ENCODE results near the gene FKBP11. TPM values are rescaled to one million over a fixed set of nuclear protein-coding genes. Genes with fewer than 3 reads are reported as not detected.

Gene FKBP11
- total and polyA plus RNA-seq, 2 of the 13 experiments (the other 11 are each of a cell fraction or from before 2014, with no cell fraction given), result 15.5 to 19.4 TPM

DNA sequence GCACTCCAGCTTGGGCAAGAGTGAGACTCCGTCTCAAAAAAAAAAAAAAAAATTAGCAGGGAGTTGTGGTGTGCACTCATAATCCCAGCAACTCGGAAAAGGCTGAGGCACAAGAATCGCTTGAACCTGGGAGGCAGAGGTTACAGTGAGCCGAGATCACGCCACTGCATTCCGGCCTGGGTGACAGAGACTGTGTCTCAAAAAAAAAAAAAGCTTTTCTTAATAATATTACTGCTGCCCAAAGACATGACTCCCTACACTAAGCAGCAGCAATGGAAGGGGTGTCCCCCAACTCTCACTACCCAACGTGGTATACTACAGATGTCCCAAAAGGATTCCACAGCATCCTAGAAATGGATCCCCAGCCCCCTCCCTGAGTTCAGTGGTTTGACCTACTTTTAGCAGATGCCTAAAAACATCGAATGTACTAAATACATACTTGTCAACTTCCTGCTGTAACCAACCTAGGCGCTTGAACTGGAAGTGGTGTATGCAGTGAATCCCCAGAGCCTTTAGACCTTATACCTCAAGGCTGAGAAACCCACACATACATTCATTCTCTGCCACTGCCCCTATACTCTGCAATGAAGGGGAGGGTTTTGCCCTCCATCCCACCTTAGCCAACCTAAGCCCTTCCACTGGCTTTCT lies 8.5 kb upstream of the FKBP11 start:
- H3K27ac ChIP-seq (ENCODE audit: extremely low read length, insufficient read depth, low read length), result no peak overlapping the region
- in situ Hi-C loops (cut with HindIII; ENCODE audit: extremely low pct_ligation_motif_present, low pct_unique_long_range_greater_than_20kb), result no loop called here

DNA sequence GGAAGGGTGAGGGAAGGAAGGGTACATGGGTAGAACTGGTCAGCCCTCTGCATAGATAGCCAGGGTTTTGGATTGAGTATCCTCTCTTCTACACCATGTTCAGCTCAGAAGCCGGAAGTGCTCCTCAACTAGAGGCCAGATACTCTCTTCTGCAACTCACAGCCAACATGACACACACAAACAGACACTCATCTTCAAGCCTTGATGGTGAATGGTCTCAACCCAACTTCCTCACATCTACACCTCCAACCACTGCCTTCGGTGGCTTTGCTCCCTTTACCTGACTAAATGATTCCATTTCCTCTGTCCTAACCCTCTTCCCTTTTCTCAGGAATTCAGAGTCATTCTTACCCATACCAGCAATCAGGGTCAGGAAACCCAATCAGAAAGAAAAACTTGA lies 7.6 kb upstream of the FKBP11 start:
- no peak for FAIRE-seq
- Histone ChIP-seq H4K20me1 (ENCODE audit: insufficient read depth, low read length) (no peaks in the 10 kb centered on the region; the same call in 1 of the 2 replicates), H3K9me3 (ENCODE audit: low read length) (no peaks in the 10 kb centered on the region), H3K4me1 (ENCODE audit: insufficient read depth, low read length) (no peaks in the 10 kb centered on the region), H3K79me2 (ENCODE audit: insufficient read depth, low read length) (no peaks in the 10 kb centered on the region), H3K36me3 (replicated peaks in 1 of 2; ENCODE audit: control insufficient read depth in 1 of 2, insufficient read depth in 2 of 2, low read length in 2 of 2) (peaks cover 5 to 53% of the 10 kb centered on the region in 2 experiments), H3K27me3 (ENCODE audit: control insufficient read depth in 1 of 2, insufficient read depth in 2 of 2, low read length in 2 of 2) (no peaks in the 10 kb centered on the region), H3K27ac (ENCODE audit: extremely low read length, insufficient read depth, low read length) (no peak overlapping the region), H3K9ac (ENCODE audit: insufficient read depth, low read depth, low read length) (no peak overlapping the region), H3K4me3 (replicated peaks in 1 of 3; ENCODE audit: insufficient read depth in 1 of 3, low read depth in 2 of 3, low read length in 3 of 3) (no peak overlapping the region), H3K4me2 (ENCODE audit: low read depth, low read length) (no peak overlapping the region), H2AFZ (ENCODE audit: low read length) (no peak overlapping the region)
- no TSS peak for BruUV-seq (replicated peaks)
- ChIA-PET CTCF (ENCODE audit: low intra/inter-chr PET ratio, low total read pairs) (no interaction called here), POLR2A (interaction anchor here (1.1 kb wide), 1 partner anchor 66 kb away, joined by 5 read pairs; no protein-coding TSS in a partner anchor)
- 100% methylated on average over 1 of the region's 2 CpGs for WGBS (ENCODE audit: low lambda C conversion rate)
- intact Hi-C loops (cut with micrococcal nuclease; ENCODE audit: unreplicated experiment) (no loop called here), in situ Hi-C loops (cut with HindIII; ENCODE audit: extremely low pct_ligation_motif_present, low pct_unique_long_range_greater_than_20kb) (no loop called here)
- TF ChIP-seq MXI1 (IDR thresholded peaks at IDR 0.05; ENCODE audit: borderline replicate concordance, low read depth, low read length) (no peak), KDM5B (CRISPR knock-in tag; IDR thresholded peaks at IDR 0.05; ENCODE audit: borderline replicate concordance) (no peak), ZNF274 (CRISPR knock-in tag; IDR thresholded peaks at IDR 0.05) (no peak), CCAR2 (optimal IDR thresholded peaks at IDR 0.05; ENCODE audit: low read depth, low read length) (no peak), ZNF331 (CRISPR knock-in tag; IDR thresholded peaks at IDR 0.05) (no peak), NFRKB (IDR thresholded peaks at IDR 0.05) (no peak), ZBTB21 (CRISPR knock-in tag; IDR thresholded peaks at IDR 0.05) (no peak)
- TF ChIP-seq, protein P1, sequence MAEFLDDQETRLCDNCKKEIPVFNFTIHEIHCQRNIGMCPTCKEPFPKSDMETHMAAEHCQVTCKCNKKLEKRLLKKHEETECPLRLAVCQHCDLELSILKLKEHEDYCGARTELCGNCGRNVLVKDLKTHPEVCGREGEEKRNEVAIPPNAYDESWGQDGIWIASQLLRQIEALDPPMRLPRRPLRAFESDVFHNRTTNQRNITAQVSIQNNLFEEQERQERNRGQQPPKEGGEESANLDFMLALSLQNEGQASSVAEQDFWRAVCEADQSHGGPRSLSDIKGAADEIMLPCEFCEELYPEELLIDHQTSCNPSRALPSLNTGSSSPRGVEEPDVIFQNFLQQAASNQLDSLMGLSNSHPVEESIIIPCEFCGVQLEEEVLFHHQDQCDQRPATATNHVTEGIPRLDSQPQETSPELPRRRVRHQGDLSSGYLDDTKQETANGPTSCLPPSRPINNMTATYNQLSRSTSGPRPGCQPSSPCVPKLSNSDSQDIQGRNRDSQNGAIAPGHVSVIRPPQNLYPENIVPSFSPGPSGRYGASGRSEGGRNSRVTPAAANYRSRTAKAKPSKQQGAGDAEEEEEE (CRISPR knock-in tag; IDR thresholded peaks at IDR 0.05; ENCODE audit: borderline replicate concordance), result no peak
- TF ChIP-seq, protein P2, sequence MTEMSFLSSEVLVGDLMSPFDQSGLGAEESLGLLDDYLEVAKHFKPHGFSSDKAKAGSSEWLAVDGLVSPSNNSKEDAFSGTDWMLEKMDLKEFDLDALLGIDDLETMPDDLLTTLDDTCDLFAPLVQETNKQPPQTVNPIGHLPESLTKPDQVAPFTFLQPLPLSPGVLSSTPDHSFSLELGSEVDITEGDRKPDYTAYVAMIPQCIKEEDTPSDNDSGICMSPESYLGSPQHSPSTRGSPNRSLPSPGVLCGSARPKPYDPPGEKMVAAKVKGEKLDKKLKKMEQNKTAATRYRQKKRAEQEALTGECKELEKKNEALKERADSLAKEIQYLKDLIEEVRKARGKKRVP (CRISPR knock-in tag; IDR thresholded peaks at IDR 0.05), result no peak
- DNase-seq (ENCODE audit: low spot score), result no peak
- no peak for ATAC-seq

More for the DNA sequence above, 8.5 kb upstream of the FKBP11 start:
- Histone ChIP-seq H3K27me3 (ENCODE audit: control insufficient read depth in 1 of 2, insufficient read depth in 2 of 2, low read length in 2 of 2) (no peaks in the 10 kb centered on the region), H2AFZ (ENCODE audit: low read length) (no peak overlapping the region), H3K4me3 (replicated peaks in 1 of 3; ENCODE audit: insufficient read depth in 1 of 3, low read depth in 2 of 3, low read length in 3 of 3) (no peak overlapping the region), H3K9ac (ENCODE audit: insufficient read depth, low read depth, low read length) (no peak overlapping the region), H3K4me2 (ENCODE audit: low read depth, low read length) (no peak overlapping the region), H4K20me1 (ENCODE audit: insufficient read depth, low read length) (no peaks in the 10 kb centered on the region; the same call in 1 of the 2 replicates), H3K4me1 (ENCODE audit: insufficient read depth, low read length) (no peaks in the 10 kb centered on the region), H3K9me3 (ENCODE audit: low read length) (no peaks in the 10 kb centered on the region), H3K36me3 (replicated peaks in 1 of 2; ENCODE audit: control insufficient read depth in 1 of 2, insufficient read depth in 2 of 2, low read length in 2 of 2) (peaks cover 5 to 58% of the 10 kb centered on the region in 2 experiments), H3K79me2 (ENCODE audit: insufficient read depth, low read length) (no peaks in the 10 kb centered on the region)
- TF ChIP-seq, protein P3, sequence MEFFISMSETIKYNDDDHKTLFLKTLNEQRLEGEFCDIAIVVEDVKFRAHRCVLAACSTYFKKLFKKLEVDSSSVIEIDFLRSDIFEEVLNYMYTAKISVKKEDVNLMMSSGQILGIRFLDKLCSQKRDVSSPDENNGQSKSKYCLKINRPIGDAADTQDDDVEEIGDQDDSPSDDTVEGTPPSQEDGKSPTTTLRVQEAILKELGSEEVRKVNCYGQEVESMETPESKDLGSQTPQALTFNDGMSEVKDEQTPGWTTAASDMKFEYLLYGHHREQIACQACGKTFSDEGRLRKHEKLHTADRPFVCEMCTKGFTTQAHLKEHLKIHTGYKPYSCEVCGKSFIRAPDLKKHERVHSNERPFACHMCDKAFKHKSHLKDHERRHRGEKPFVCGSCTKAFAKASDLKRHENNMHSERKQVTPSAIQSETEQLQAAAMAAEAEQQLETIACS (CRISPR knock-in tag; IDR thresholded peaks at IDR 0.05), result no peak
- TF ChIP-seq ZSCAN31 (CRISPR knock-in tag; IDR thresholded peaks at IDR 0.05; ENCODE audit: low read depth) (no peak), CCAR2 (optimal IDR thresholded peaks at IDR 0.05; ENCODE audit: low read depth, low read length) (no peak)
- FAIRE-seq (no peak), DNase-seq (ENCODE audit: low spot score) (no peak), ATAC-seq (no peak)
- intact Hi-C loops (cut with micrococcal nuclease; ENCODE audit: unreplicated experiment), result no loop called here
- ChIA-PET POLR2A (interaction anchor here (1.1 kb wide), 1 partner anchor 67 kb away, joined by 5 read pairs; no protein-coding TSS in a partner anchor), CTCF (ENCODE audit: low intra/inter-chr PET ratio, low total read pairs) (interaction anchor here (1.2 to 1.4 kb wide), 2 partner anchors 62 to 80 kb away, joined by 5 read pairs; no protein-coding TSS in a partner anchor)
- no TSS peak for BruUV-seq (replicated peaks)
- WGBS (ENCODE audit: low lambda C conversion rate), result 97% methylated on average over 9 of the region's 9 CpGs
